ENCODE measurements around the gene SCGB1D4. TPM values are rescaled to one million over a fixed set of nuclear protein-coding genes. Genes with fewer than 3 reads are reported as not detected.

The SCGB1D4 gene, protein sequence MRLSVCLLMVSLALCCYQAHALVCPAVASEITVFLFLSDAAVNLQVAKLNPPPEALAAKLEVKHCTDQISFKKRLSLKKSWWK
- not detected in 2 replicates for total RNA-seq (ENCODE audit: low replicate concordance)

GRCh38 chr11:62298975-62299374 lies at the start of gene SCGB1D4:
TSS of gene SCGB1D4 (minus strand) at chr11:62299075. CDS start at chr11:62299010, 65 bp downstream.

DNA sequence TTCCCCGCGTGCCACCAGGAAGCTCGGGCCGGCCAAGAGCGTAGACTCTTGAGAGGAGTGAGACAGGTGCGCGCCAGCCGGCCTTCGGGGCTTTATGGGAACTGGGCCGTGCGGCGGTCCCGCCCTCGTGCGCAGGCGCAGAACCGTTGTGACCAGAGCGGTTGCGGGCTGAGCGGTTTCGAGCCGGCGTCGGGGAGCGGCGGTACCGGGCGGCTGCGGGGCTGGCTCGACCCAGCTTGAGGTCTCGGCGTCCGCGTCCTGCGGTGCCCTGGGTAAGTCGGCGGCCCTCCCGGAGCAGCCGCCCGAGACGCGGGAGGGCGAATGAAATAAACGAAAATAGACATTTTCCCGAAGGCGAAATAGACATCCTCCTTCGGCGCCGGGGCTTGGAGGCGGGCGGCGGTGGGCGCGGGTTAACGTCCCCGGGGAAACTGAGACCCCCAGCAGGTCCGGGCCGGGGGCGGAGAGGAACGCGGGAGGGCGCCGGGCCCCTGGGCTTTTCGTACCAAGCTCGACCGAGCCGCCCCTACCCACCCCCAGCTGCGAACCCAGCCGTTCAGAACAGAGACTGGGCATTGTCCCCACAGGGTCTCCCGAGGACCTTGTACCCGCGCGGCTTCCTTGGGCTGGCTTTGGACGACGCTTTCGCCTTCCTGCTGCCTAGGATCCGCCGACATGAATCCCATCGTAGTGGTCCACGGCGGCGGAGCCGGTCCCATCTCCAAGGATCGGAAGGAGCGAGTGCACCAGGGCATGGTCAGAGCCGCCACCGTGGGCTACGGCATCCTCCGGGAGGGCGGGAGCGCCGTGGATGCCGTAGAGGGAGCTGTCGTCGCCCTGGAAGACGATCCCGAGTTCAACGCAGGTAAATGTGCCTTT lies 38.7 kb upstream of the SCGB1D4 start, which contains the start of gene ASRGL1:
Gene ASRGL1 (plus strand): TSS at position 146 of the 879 bp plus-strand sequence. CDS start 530 bp downstream, at position 676.

DNA sequence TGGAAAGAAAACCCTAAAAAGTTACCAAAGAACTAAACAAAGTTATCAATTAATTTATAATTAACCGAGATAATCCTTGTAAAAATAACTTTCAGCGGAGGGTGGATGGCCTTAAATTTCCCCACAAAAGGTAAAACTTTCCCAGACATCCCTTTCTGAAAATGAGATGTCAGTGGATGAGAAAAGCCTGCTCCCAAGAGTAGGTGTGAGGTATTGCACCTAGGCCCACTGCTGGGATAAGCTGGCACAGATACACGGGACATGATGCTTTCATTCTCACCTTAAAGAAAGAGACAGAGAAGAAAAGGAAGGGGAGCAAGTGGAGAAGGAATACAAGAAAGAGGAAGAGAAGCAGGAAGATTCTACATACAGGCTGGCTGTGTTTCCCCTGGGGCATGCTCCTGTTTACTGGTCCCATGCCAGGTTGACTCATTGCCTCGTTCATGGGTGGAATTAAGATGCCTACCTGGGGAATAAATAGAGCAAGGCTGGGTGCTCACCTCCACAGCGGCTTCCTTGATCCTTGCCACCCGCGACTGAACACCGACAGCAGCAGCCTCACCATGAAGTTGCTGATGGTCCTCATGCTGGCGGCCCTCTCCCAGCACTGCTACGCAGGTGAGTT lies 29.1 kb downstream of the SCGB1D4 start, which contains the start of gene SCGB2A2:
Gene SCGB2A2 (plus strand): TSS at position 505 of the 625 bp plus-strand sequence. CDS start 59 bp downstream, at position 564.

Other genes starting within 250 kb of the SCGB1D4 start
- 3.9 and 9.1 TPM in 2 replicates for gene INCENP, start 175.1 kb downstream of the SCGB1D4 start, total RNA-seq (ENCODE audit: low replicate concordance)
- gene SCGB1D1, start 108.9 kb downstream of the SCGB1D4 start, total RNA-seq (ENCODE audit: low replicate concordance), result not detected in 2 replicates
- gene SCGB2A1, start 90.4 kb downstream of the SCGB1D4 start, total RNA-seq (ENCODE audit: low replicate concordance), result not detected in 2 replicates
- gene SCGB1D2, start 56.8 kb downstream of the SCGB1D4 start, total RNA-seq (ENCODE audit: low replicate concordance), result not detected in 2 replicates
- gene SCGB2A2, start 28.9 kb downstream of the SCGB1D4 start, total RNA-seq (ENCODE audit: low replicate concordance), result not detected in 2 replicates
- gene ASRGL1, start 38.4 kb upstream of the SCGB1D4 start, total RNA-seq (ENCODE audit: low replicate concordance), result 1.1 and 1.5 TPM in 2 replicates
- not detected in 2 replicates for gene SCGB1A1, start 120.0 kb upstream of the SCGB1D4 start, total RNA-seq (ENCODE audit: low replicate concordance)
- 257 and 396 TPM in 2 replicates for gene AHNAK, start 247.7 kb upstream of the SCGB1D4 start, total RNA-seq (ENCODE audit: low replicate concordance)